BLaER1 (cell line): ENCODE measurements around the gene DYNLRB2.

Source experiments
- H3K27ac ChIP-seq: shearing (Covaris generic); formaldehyde crosslinking; 2 replicates; pipeline ENCODE4 v1.8.1; 2022
- H3K27me3 ChIP-seq: shearing (Covaris generic); formaldehyde crosslinking; 2 replicates; pipeline ENCODE4 v1.8.1; 2022
- H3K36me3 ChIP-seq: shearing (Covaris generic); formaldehyde crosslinking; 2 replicates; pipeline ENCODE4 v1.8.1; 2022
- H3K4me1 ChIP-seq: shearing (Covaris generic); formaldehyde crosslinking; 2 replicates; pipeline ENCODE4 v1.8.1; 2022
- H3K4me2 ChIP-seq: shearing (Covaris generic); formaldehyde crosslinking; 2 replicates; pipeline ENCODE4 v1.8.1; 2022
- H3K4me3 ChIP-seq: shearing (Covaris generic); formaldehyde crosslinking; 2 replicates; pipeline ENCODE4 v1.8.1; 2022
- H3K9ac ChIP-seq: shearing (Covaris generic); formaldehyde crosslinking; 2 replicates; pipeline ENCODE4 v1.8.1; 2022
- H3K9me3 ChIP-seq: shearing (Covaris generic); formaldehyde crosslinking; 2 replicates; pipeline ENCODE4 v1.8.1; 2022
- H4K20me1 ChIP-seq: shearing (Covaris generic); formaldehyde crosslinking; 2 replicates; pipeline ENCODE4 v1.8.1; 2022
- Cebpa-rat ChIP-seq: shearing (Covaris generic); IDR thresholded peaks from 2 replicates; pipeline ENCODE4 v1.8.1; 2022

The DYNLRB2 gene

DNA sequence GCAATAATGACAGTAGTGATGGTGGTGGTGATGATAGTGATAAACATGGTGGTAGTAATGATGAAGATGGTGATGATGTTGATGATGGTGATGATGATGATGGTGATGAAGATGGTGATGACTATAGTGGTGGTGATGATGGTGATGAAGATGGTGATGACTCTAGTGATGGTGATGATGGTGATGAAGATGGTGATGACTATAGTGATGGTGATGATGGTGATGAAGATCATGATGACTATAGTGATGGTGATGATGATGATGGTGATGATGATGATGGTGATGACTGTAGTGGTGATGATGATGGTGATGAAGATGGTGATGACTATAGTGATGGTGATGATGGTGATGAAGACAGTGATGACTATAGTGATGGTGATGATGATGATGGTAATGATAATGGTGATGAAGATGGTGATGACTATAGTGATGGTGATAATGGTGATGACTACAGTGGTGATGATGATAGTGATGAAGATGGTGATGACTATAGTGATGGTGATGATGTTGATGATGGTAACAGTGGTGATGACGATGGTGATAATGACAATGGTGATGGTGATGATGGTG, 35.6 kb downstream of the DYNLRB2 start:
- H3K36me3 ChIP-seq, result no peaks in the 10 kb centered on the region
- TF ChIP-seq Cebpa-rat, result no peak
- H3K9me3 ChIP-seq, result no peaks in the 10 kb centered on the region; the same call in 1 of the 2 replicates
- no peak overlapping the region for H3K27ac ChIP-seq
- no peaks in the 10 kb centered on the region for H4K20me1 ChIP-seq
- H3K27me3 ChIP-seq, result no peaks in the 10 kb centered on the region
- no peak overlapping the region for H3K9ac ChIP-seq
- H3K4me3 ChIP-seq, result no peak overlapping the region
- H3K4me2 ChIP-seq, result no peak overlapping the region
- no peaks in the 10 kb centered on the region for H3K4me1 ChIP-seq

DNA sequence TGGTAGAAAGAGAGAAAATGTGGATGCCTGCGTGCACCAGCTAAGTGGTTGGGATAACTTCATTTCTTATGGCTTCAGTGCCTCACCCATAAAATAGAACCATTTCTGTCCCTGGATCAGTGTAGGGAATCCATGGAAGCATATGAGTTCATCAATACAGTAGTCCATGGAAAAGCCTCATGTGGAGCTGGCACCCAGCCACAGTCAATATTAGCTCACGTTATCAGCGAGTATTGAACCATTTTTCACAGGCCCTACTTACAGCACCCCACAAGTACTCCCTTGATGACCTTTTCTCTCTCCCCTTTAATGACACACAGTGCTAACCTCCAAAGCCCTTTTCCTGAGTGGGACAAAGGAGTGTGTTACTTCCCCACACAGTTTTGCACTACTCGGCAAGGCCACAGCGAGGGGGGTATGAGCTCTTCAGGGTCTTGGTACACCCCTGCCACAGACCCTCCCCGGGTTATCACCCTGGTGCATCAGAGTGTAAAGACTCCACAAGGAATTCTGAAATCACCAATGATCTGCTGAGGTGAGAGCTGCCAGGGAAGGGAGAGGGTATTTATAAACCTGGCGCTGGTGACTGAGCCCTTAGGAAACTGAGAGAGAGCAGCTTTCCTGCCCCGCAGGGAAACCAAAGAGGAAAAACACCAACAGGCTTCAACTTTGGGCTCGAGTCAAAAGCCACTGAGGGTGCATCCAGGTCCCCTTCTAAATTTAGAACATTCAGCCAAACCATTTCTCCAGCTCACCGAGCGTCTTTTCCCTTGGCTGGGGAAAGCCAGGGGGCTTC, 36.9 kb downstream of the DYNLRB2 start:
- no peak overlapping the region for H3K4me3 ChIP-seq
- no peak overlapping the region for H3K4me2 ChIP-seq
- H4K20me1 ChIP-seq, result no peaks in the 10 kb centered on the region
- H3K4me1 ChIP-seq, result no peaks in the 10 kb centered on the region
- H3K9ac ChIP-seq, result no peak overlapping the region
- TF ChIP-seq Cebpa-rat, result no peak
- H3K9me3 ChIP-seq, result no peaks in the 10 kb centered on the region
- H3K27ac ChIP-seq, result no peak overlapping the region
- no peaks in the 10 kb centered on the region for H3K27me3 ChIP-seq
- H3K36me3 ChIP-seq, result no peaks in the 10 kb centered on the region

DNA sequence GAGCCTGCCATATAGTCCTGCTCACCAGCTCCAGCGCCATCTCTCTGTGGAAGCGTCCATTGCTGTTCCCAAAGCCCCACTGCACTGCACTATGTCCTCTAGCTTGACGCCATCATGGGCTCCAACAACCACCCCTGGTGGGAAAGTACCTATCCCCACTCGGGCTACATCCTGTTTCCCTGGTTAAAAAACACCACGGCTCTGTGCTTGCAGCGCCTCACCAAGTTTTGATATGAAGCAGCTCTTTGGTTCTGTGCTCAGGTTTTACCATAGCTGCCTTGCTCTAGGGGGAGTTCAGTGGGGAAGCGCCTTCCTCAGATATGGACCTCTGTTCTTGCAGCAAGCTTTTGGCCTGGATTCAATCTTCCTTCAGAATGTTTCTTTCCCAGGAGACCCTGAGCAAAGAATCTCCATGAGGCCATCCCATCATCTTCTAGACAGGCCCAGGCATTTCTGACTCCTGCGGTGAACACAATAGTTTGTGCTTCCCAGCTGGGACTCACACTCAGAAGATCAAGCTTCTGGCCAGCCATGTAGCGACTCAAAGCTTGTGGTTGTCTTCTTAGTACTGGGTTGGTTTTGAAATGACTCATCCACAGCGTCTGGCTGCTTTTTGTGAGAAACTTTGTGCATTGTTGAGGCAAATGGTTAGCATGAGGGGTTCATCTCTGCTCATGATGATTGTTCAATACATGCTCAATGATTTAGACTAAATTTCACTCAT, 39.5 kb downstream of the DYNLRB2 start:
- Histone ChIP-seq H3K4me1 (no peaks in the 10 kb centered on the region), H3K4me2 (no peak overlapping the region), H3K4me3 (no peak overlapping the region), H4K20me1 (no peaks in the 10 kb centered on the region), H3K9me3 (no peaks in the 10 kb centered on the region), H3K36me3 (no peaks in the 10 kb centered on the region), H3K27me3 (no peaks in the 10 kb centered on the region), H3K9ac (no peak overlapping the region), H3K27ac (no peak overlapping the region)
- no peak for TF ChIP-seq Cebpa-rat

DNA sequence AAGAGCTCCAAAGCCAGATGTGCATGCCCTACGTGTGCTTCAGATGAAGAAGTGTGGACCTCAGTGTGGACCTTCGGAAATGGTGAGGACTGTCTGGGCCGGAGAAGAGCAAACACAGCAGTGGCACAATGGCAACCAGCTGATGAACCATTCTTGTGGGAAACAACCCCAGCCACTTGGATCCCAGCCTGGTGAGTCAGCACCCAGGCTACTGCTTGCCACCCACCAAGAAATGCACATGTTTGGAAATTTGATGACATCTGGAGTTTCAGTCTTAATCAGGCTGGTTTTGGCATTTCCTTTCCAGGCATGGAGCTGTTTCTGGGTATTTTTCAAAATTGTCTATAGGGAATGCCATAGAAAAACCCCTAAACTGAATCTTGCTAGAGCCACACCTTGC, 42.7 kb downstream of the DYNLRB2 start:
- no peak overlapping the region for H3K9ac ChIP-seq
- no peaks in the 10 kb centered on the region for H3K9me3 ChIP-seq
- no peak overlapping the region for H3K27ac ChIP-seq
- no peak overlapping the region for H3K4me3 ChIP-seq
- no peaks in the 10 kb centered on the region for H4K20me1 ChIP-seq
- no peak for TF ChIP-seq Cebpa-rat
- H3K4me1 ChIP-seq, result no peaks in the 10 kb centered on the region
- H3K36me3 ChIP-seq, result no peaks in the 10 kb centered on the region
- no peaks in the 10 kb centered on the region for H3K27me3 ChIP-seq
- no peak overlapping the region for H3K4me2 ChIP-seq

DNA sequence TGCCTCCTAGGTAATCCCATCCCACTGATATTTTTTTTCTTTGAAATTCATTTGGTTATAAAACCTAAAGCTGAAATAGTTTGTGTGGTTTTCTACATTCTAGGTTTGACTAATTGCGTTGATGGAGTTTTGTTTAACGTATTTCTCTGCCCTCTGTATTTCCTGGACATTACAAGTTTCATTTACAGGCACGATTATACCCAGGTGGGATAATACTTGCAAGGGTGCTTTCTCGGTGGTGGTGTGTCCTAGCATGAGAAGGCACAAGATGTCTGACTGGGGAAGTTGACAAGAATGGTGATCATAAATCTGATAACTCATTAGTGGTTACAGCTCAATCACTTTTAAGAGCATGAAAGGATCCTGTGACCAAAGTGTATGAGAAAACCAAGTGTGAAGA, 45.0 kb downstream of the DYNLRB2 start:
- H4K20me1 ChIP-seq, result no peaks in the 10 kb centered on the region
- H3K9me3 ChIP-seq, result no peaks in the 10 kb centered on the region
- H3K36me3 ChIP-seq, result no peaks in the 10 kb centered on the region
- no peaks in the 10 kb centered on the region for H3K27me3 ChIP-seq
- H3K4me1 ChIP-seq, result peaks cover under 1% of the 10 kb centered on the region
- H3K27ac ChIP-seq, result no peak overlapping the region
- H3K9ac ChIP-seq, result no peak overlapping the region
- TF ChIP-seq Cebpa-rat, result no peak
- H3K4me3 ChIP-seq, result no peak overlapping the region
- H3K4me2 ChIP-seq, result no peak overlapping the region

DNA sequence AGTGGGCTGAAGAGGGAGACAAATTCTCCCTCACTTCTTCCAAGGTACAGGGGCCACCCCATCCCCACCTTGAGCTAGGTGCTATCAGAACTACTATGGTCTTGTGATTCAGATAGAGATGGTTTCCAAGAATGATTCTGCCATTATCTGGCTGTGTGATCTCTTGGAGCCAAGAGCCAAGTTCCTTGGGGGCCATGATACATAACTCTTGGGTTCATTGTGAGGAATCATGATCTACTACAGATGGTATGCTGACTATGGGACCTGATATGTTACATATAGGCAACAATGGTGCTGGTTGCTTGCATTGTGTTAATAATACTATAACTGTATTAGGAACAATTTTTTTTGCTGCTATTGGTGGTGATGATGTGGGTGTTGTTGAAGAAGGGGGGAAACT, 45.7 kb downstream of the DYNLRB2 start:
- no peak for TF ChIP-seq Cebpa-rat

DNA sequence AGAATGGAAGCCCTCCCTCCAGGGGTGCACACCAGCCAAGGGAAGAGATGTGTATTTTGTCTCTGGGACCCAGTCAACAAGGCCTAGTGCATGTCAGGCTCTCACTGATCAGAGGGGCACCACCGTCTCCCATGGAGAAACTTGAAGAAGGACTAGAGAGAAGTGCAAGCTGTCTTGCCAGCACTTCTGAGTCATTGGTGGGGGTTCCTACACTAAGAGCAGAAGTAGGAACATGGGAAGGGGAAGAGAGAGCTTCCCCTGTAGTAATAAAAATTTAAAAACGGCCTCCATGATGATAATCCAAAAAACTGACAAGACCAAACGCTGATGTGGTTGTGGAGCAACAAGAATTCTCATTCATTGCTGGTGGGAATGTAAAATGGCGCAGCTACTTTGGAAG, 46.3 kb downstream of the DYNLRB2 start:
- Histone ChIP-seq H3K9ac (no peak overlapping the region), H3K4me1 (peaks cover 11% of the 10 kb centered on the region), H3K36me3 (no peaks in the 10 kb centered on the region), H3K27me3 (no peaks in the 10 kb centered on the region), H3K27ac (no peak overlapping the region), H3K9me3 (no peaks in the 10 kb centered on the region), H3K4me2 (no peak overlapping the region), H4K20me1 (no peaks in the 10 kb centered on the region), H3K4me3 (no peak overlapping the region)
- TF ChIP-seq Cebpa-rat, result no peak

More for the DNA sequence above, 45.7 kb downstream of the DYNLRB2 start:
- no peaks in the 10 kb centered on the region for H3K36me3 ChIP-seq
- H3K4me3 ChIP-seq, result no peak overlapping the region
- H3K27ac ChIP-seq, result no peak overlapping the region
- H3K9ac ChIP-seq, result no peak overlapping the region
- H3K4me2 ChIP-seq, result no peak overlapping the region
- no peaks in the 10 kb centered on the region for H3K9me3 ChIP-seq
- no peaks in the 10 kb centered on the region for H3K27me3 ChIP-seq
- no peaks in the 10 kb centered on the region for H4K20me1 ChIP-seq
- H3K4me1 ChIP-seq, result peaks cover 7% of the 10 kb centered on the region

DNA sequence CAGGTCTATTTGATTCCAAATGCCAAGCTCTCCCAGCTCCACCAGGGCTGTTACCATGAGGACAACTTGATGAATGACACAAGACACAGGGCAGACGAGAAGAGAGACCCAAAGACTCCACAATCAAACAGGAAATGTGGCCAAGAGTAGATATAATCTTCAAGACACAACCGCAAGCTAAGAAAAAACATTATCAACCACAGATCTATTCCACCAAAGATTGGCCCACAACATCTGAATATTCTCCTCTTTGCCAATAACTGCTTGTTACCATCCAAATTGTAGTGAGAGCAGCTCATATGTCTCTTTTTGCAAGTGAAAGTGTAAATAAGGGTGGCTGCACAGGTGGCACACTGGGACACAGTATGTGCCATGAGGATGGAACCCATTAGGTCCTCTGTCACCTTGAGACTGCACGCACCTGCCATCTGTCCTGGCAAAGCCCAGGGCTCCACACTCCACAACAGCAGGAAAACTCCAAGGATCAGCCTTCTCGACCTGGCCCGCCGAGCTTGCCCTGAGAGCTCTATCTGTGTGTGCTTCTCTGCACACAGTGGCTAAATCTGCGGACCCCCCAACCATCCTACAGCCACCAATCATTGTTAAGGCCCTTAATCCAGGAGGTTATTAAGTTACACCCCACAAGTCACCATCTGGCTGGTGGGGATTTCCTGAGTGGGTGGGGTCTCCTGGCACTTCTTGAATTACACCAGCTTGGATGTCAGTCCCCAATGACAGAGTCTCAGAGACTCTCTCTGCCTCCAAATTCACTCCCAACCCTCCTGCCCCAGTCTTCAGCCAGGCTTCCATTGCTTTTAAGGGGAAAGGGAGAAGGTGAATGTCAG, 50.5 kb downstream of the DYNLRB2 start:
- Histone ChIP-seq H3K9ac (no peak overlapping the region), H3K4me1 (peaks cover 11% of the 10 kb centered on the region), H3K36me3 (no peaks in the 10 kb centered on the region), H3K27me3 (no peaks in the 10 kb centered on the region), H3K4me3 (no peak overlapping the region), H3K9me3 (no peaks in the 10 kb centered on the region), H3K4me2 (peak overlapping the region; percentile 21; the same call in 1 of the 2 replicates), H3K27ac (no peak overlapping the region), H4K20me1 (no peaks in the 10 kb centered on the region)
- no peak for TF ChIP-seq Cebpa-rat

DNA sequence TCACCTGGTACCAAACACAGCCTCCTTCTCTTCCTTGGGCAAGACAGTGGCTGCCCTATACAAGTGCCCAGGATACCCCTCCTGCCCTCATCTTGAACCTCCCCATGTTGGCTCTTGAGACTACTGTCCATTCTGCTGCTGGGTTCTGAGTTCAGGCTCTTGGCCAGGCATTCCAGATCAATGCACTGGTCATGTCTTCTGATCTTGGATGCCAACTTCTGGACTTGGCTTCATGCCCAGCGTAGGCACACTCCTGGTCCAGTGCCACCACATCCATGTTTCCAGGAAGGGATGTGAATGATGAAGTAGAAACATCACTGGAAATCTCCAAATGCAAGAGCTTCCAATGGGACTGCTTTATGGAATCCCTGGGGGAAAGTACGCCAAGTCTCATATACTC, 51.5 kb downstream of the DYNLRB2 start:
- no peak for TF ChIP-seq Cebpa-rat
- H3K4me3 ChIP-seq, result no peak overlapping the region
- H3K9ac ChIP-seq, result no peak overlapping the region
- no peaks in the 10 kb centered on the region for H3K36me3 ChIP-seq
- H3K27ac ChIP-seq, result no peak overlapping the region
- H3K9me3 ChIP-seq, result no peaks in the 10 kb centered on the region
- no peaks in the 10 kb centered on the region for H4K20me1 ChIP-seq
- peaks cover 11% of the 10 kb centered on the region for H3K4me1 ChIP-seq
- no peaks in the 10 kb centered on the region for H3K27me3 ChIP-seq
- H3K4me2 ChIP-seq, result no peak overlapping the region
